IMR-90 (cell line): Measurements from ENCODE around the gene TRAPPC2B. TPM values are rescaled to one million over a fixed set of nuclear protein-coding genes. Genes with fewer than 3 reads are reported as not detected.
A peak's percentile ranks its signal among the peaks of the same experiment; 100 is the strongest.

Experiments
- ATAC-seq: fragments of 200-7000 bp; cut with Tn5 transposase; 2 replicates; pipeline ENCODE4 v1.9.1; 2020; ENCODE audit warnings: low read depth, mild to moderate bottlenecking, moderate library complexity
- Bru-seq: library from RNA; stranded (reverse); fragments of 400-500 nt; gene quantifications from one replicate; lab custom pipeline; 2021; lab: Mats Ljungman, UMichigan
- BruChase-seq, 2 experiments: library from RNA; stranded (reverse); fragments of 400-500 nt; gene quantifications; one replicate each; lab custom pipeline; 2021; lab: Mats Ljungman, UMichigan
- BruUV-seq: library from RNA; stranded (reverse); fragments of 400-500 nt; replicated peaks from 2 replicates; lab custom pipeline; 2021; lab: Mats Ljungman, UMichigan
- CTCF ChIA-PET: fragments of 300-600 bp; formaldehyde crosslinking; extraction: SDS; loops from one replicate; lab custom pipeline; 2021; ENCODE audit warnings: antibody characterized with exemption; lab: Yijun Ruan, JAX
- POLR2A ChIA-PET: fragments of 300-600 bp; sonication (Branson Sonifier 250); formaldehyde crosslinking; loops from one replicate; lab custom pipeline; 2022; ENCODE audit warnings: antibody characterized with exemption; ENCODE audit not compliant: unreplicated experiment; lab: Charles Lee
- DNase-seq: peaks from one replicate; pipeline ENCODE4 v3.0.0; 2013
- H2AFZ ChIP-seq: replicated peaks from 2 replicates; pipeline ENCODE3; 2013; ENCODE audit warnings: low read length, mild to moderate bottlenecking; ENCODE audit not compliant: poor library complexity
- H2AK5ac ChIP-seq: 2 replicates; pipeline ENCODE4 v1.6.1; 2013; ENCODE audit warnings: low read depth, low read length, inconsistent platforms
- H2AK9ac ChIP-seq: replicated peaks from 2 replicates; pipeline ENCODE3; 2013; ENCODE audit warnings: mild to moderate bottlenecking, low read depth, low read length, moderate library complexity; ENCODE audit not compliant: poor library complexity
- H2BK120ac ChIP-seq: 2 replicates; pipeline ENCODE4 v1.6.1; 2013; ENCODE audit warnings: low read depth, low read length, inconsistent platforms
- H2BK15ac ChIP-seq: 3 replicates; pipeline ENCODE4 v1.6.1; 2013; ENCODE audit warnings: low read depth, low read length, inconsistent platforms
- H2BK20ac ChIP-seq: 2 replicates; pipeline ENCODE4 v1.6.1; 2013; ENCODE audit warnings: low read depth, mild to moderate bottlenecking, inconsistent platforms, low read length, moderate library complexity
- H2BK5ac ChIP-seq: 2 replicates; pipeline ENCODE4 v1.6.1; 2013; ENCODE audit warnings: mild to moderate bottlenecking, low read depth, low read length, inconsistent platforms; ENCODE audit not compliant: poor library complexity, severe bottlenecking
- H3K14ac ChIP-seq: replicated peaks from 2 replicates; pipeline ENCODE4 v1.6.1; 2013; ENCODE audit warnings: low read depth, low read length, inconsistent platforms
- H3K18ac ChIP-seq: 2 replicates; pipeline ENCODE4 v1.6.1; 2013; ENCODE audit warnings: low read depth, low read length, control low read depth
- H3K23ac ChIP-seq: 2 replicates; pipeline ENCODE4 v1.6.1; 2013; ENCODE audit warnings: low read depth, low read length, inconsistent platforms
- H3K27ac ChIP-seq: 2 replicates; pipeline ENCODE4 v1.5.1; 2013; ENCODE audit warnings: mild to moderate bottlenecking, control low read depth, low read length; ENCODE audit not compliant: insufficient read depth
- H3K27me3 ChIP-seq: 2 replicates; pipeline ENCODE4 v1.6.1; 2013; ENCODE audit warnings: low read length; ENCODE audit not compliant: control insufficient read depth, insufficient read depth
- H3K36me3 ChIP-seq: 2 replicates; pipeline ENCODE4 v1.6.1; 2013; ENCODE audit warnings: low read length, mixed read lengths; ENCODE audit not compliant: control insufficient read depth, insufficient read depth
- H3K4ac ChIP-seq: 2 replicates; pipeline ENCODE4 v1.6.1; 2013; ENCODE audit warnings: low read depth, low read length, inconsistent platforms
- H3K4me1 ChIP-seq: 2 replicates; pipeline ENCODE4 v1.6.1; 2013; ENCODE audit warnings: low read length, mixed read lengths; ENCODE audit not compliant: control insufficient read depth, insufficient read depth
- H3K4me2 ChIP-seq: 2 replicates; pipeline ENCODE4 v1.6.1; 2013; ENCODE audit warnings: low read depth, mild to moderate bottlenecking, control low read depth, low read length, moderate library complexity
- H3K4me3 ChIP-seq: 2 replicates; pipeline ENCODE4 v1.5.1; 2013; ENCODE audit warnings: low read depth, mild to moderate bottlenecking, control low read depth, low read length, moderate library complexity; ENCODE audit not compliant: insufficient read depth
- H3K56ac ChIP-seq: 2 replicates; pipeline ENCODE4 v1.6.1; 2013; ENCODE audit warnings: low read length, inconsistent platforms; ENCODE audit not compliant: insufficient read depth; ENCODE audit errors: extremely low read depth
- H3K79me1 ChIP-seq, 2 experiments: 2 replicates each; pipeline ENCODE4 v1.6.1; 2013; ENCODE audit warnings: low read length in 2 of 2, inconsistent platforms in 1 of 2, low read depth in 1 of 2
- H3K9ac ChIP-seq: 2 replicates; pipeline ENCODE4 v1.6.1; 2013; ENCODE audit warnings: low read depth, low read length, control low read depth
- H3K9me1 ChIP-seq: 2 replicates; pipeline ENCODE4 v1.6.1; 2013; ENCODE audit warnings: low read length, inconsistent platforms; ENCODE audit not compliant: insufficient read depth
- H3K9me3 ChIP-seq: 2 replicates; pipeline ENCODE4 v1.6.1; 2013; ENCODE audit warnings: low read length; ENCODE audit not compliant: control insufficient read depth, insufficient read depth
- H4K20me1 ChIP-seq: 2 replicates; pipeline ENCODE4 v1.6.1; 2013; ENCODE audit warnings: low read length, inconsistent platforms; ENCODE audit not compliant: insufficient read depth
- H4K5ac ChIP-seq: 2 replicates; pipeline ENCODE4 v1.6.1; 2013; ENCODE audit warnings: mild to moderate bottlenecking, low read depth, low read length, control low read depth
- H4K8ac ChIP-seq, 2 experiments: 2 replicates each; pipeline ENCODE4 v1.6.1; 2013; ENCODE audit warnings: low read depth in 2 of 2, low read length in 2 of 2, control low read depth in 1 of 2, inconsistent platforms in 1 of 2
- H4K91ac ChIP-seq: 2 replicates; pipeline ENCODE4 v1.6.1; 2013; ENCODE audit warnings: low read depth, low read length, inconsistent platforms; ENCODE audit not compliant: insufficient read depth
- BHLHE40 ChIP-seq: fragments of 150-350 bp; IDR thresholded peaks from 2 replicates; pipeline ENCODE4 v1.6.1; 2016; ENCODE audit warnings: mild to moderate bottlenecking, low read depth, low read length
- CEBPB ChIP-seq: IDR thresholded peaks from 2 replicates; pipeline ENCODE4 v1.6.1; 2012; ENCODE audit warnings: low read depth, low read length, improper control_type of control experiment
- CHD1 ChIP-seq: IDR thresholded peaks from 2 replicates; pipeline ENCODE4 v1.6.1; 2012; ENCODE audit warnings: low read depth, low read length, improper control_type of control experiment
- FOS ChIP-seq: fragments of 150-350 bp; IDR thresholded peaks from 2 replicates; pipeline ENCODE4 v1.6.1; 2016; ENCODE audit warnings: low read depth, low read length
- MAFK ChIP-seq: IDR thresholded peaks from 2 replicates; pipeline ENCODE4 v1.6.1; 2012; ENCODE audit warnings: low read depth, low read length, improper control_type of control experiment
- MAZ ChIP-seq: IDR thresholded peaks from 2 replicates; pipeline ENCODE4 v1.6.1; 2012; ENCODE audit warnings: low read depth, mild to moderate bottlenecking, low read length, improper control_type of control experiment, moderate library complexity, borderline replicate concordance
- NFE2L2 ChIP-seq: fragments of 150-350 bp; IDR thresholded peaks from 2 replicates; pipeline ENCODE4 v1.6.1; 2016; ENCODE audit warnings: low read depth, mild to moderate bottlenecking, low read length
- POLR2A ChIP-seq: IDR thresholded peaks from 2 replicates; pipeline ENCODE4 v1.6.1; 2012; ENCODE audit warnings: mild to moderate bottlenecking, low read depth, low read length
- RFX5 ChIP-seq: IDR thresholded peaks from 2 replicates; pipeline ENCODE4 v1.8.0; 2012; ENCODE audit warnings: low read depth, mild to moderate bottlenecking, low read length, moderate library complexity
- USF2 ChIP-seq: fragments of 150-350 bp; IDR thresholded peaks from 2 replicates; pipeline ENCODE4 v1.6.1; 2017; ENCODE audit warnings: mild to moderate bottlenecking, antibody characterized with exemption, low read length, low read depth
- WGBS, 2 experiments: methylation state at CpG; one replicate each; pipeline versions ENCODE4 v1.1.5 to v1.1.7; 2013; ENCODE audit warnings: missing lambda C conversion rate in 2 of 2; ENCODE audit not compliant: insufficient read length in 1 of 2; ENCODE audit errors: extremely low coverage in 2 of 2; 5-methylcytosine and 5-hydroxymethylcytosine counted together
- dilution Hi-C: fragments of 300-500 bp; cut with HindIII; formaldehyde crosslinking; loops from one replicate; pipeline ENCODE4 v1.14.3; 2018; ENCODE audit warnings: low sequenced_read_pairs; ENCODE audit not compliant: unreplicated experiment
- in situ Hi-C: fragments of 300-500 bp; cut with MboI; formaldehyde crosslinking; loops from 3 replicates; pipeline ENCODE4 v1.14.3; 2019; ENCODE audit warnings: low sequenced_read_pairs, inconsistent platforms, mixed read lengths
- intact Hi-C: fragments of 100-400 bp; cut with micrococcal nuclease; formaldehyde crosslinking; loops from 2 replicates; pipeline ENCODE4 v1.10.0; 2022
- long read RNA-seq: library from polyadenylated mRNA; unstranded; transcript quantifications from one replicate; pipeline ENCODE4 v2.0.0, GENCODE V29; 2021; ENCODE audit not compliant: unreplicated experiment
- polyA plus RNA-seq, 3 experiments: library from polyadenylated mRNA; depleted of rRNA; stranded (reverse); fragments of >200 nt; gene quantifications; 2 replicates each; pipeline ENCODE4 v1.2.3, GENCODE V29; 2012; ENCODE audit warnings: low replicate concordance in 1 of 3
- total RNA-seq: library from RNA; depleted of rRNA; stranded (reverse); fragments of >200 nt; gene quantifications from 2 replicates; pipeline ENCODE4 v1.2.3, GENCODE V29; 2012; rRNA removed

The TRAPPC2B gene
- total RNA-seq (14.4 and 20.4 TPM in 2 replicates), polyA plus RNA-seq (2012; rRNA removed) (11.0 and 14.9 TPM in 2 replicates), Bru-seq, nascent RNA (percentile 72 among the genes with signal in this experiment), BruChase-seq, experiment 1, labeled RNA remaining after a 6-hour chase (percentile 82 among the genes with signal in this experiment), BruChase-seq, experiment 2, labeled RNA remaining after a 2-hour chase (percentile 73 among the genes with signal in this experiment)
- polyA plus RNA-seq (2012; cell fraction: cytosol; rRNA removed): 19.6 and 30.3 TPM in 2 replicates
- polyA plus RNA-seq (2012; cell fraction: nucleus; rRNA removed; ENCODE audit: low replicate concordance): 7.3 and 10.8 TPM in 2 replicates
- long read RNA-seq, transcript TRAPPC2B-201 (2 exons, 732 nt): major isoform, 6 of 8 reads
- long read RNA-seq, partial matches to known transcripts: 0 of 8 reads
- long read RNA-seq, other reads (novel, unspliced or antisense): 0 of 8 reads

- Histone ChIP-seq H3K14ac (peak within 1 kb of the TSS; percentile 93), H3K4me2 (peak within 1 kb of the TSS; percentile 88), H3K79me1 (peaks cover 14 to 27% of the 10 kb centered on the region in 2 experiments; a peak in 2 of 4 replicates), H2BK15ac (peak within 1 kb of the TSS; percentile 77), H3K18ac (peak within 1 kb of the TSS; percentile 80), H4K5ac (peak within 1 kb of the TSS; percentile 94), H2BK5ac (peak within 1 kb of the TSS; percentile 73), H2AK5ac (peak within 1 kb of the TSS; percentile 65), H3K9ac (peak within 1 kb of the TSS; percentile 73), H4K20me1 (no peaks in the 10 kb centered on the region), H3K4ac (peak within 1 kb of the TSS; percentile 81), H2AK9ac (peak within 1 kb of the TSS; percentile 91), H3K27ac (peak within 1 kb of the TSS; percentile 76), H3K4me3 (peak within 1 kb of the TSS; percentile 61), H3K9me1 (no peaks in the 10 kb centered on the region; the same call in 1 of the 2 replicates), H3K9me3 (no peaks in the 10 kb centered on the region), H2BK20ac (no peak within 1 kb of the TSS; the same call in 1 of the 2 replicates), H3K4me1 (no peaks in the 10 kb centered on the region), H4K91ac (peak within 1 kb of the TSS; percentile 79), H3K56ac (peak within 1 kb of the TSS; percentile 59), H3K23ac (peak within 1 kb of the TSS; percentile 92), H3K36me3 (peaks cover 8% of the 10 kb centered on the region), H3K27me3 (no peaks in the 10 kb centered on the region), H2AFZ (peak within 1 kb of the TSS; percentile 91), H2BK120ac (peak within 1 kb of the TSS; percentile 46), H4K8ac (peak within 1 kb of the TSS; percentile 97 to 99)
- 4% methylated on average over 29 of the region's 47 CpGs; no CpG with 5 or more reads in 1 of the 2 experiments for WGBS, 2 experiments
- peak; percentile 100 for DNase-seq
- dilution Hi-C loops: no loop called here
- TF ChIP-seq MAFK (no peak), FOS (0 out of 2 replicates have a peak, but pooled peaks have one; percentile 48), CEBPB (peak; percentile 93), RFX5 (0 out of 2 replicates have a peak, but pooled peaks have one; percentile 21), BHLHE40 (peak; percentile 50; the same call in 1 of the 2 replicates), MAZ (peak; percentile 37; the same call in 1 of the 2 replicates), USF2 (peak; percentile 34), NFE2L2 (peak; percentile 35), CHD1 (no peak), POLR2A (peak; percentile 88)
- ChIA-PET POLR2A (interaction anchor here (0.7 to 1.0 kb wide), 2 partner anchors 12 to 26 kb away, joined by 3 to 4 read pairs; partner anchors contain the start of genes ZNF304 and ZNF548), CTCF (interaction anchor here (0.5 to 0.8 kb wide), 2 partner anchors 29 to 34 kb away, joined by 3 to 6 read pairs; no protein-coding TSS in a partner anchor)
- in situ Hi-C loops: no loop called here
- peak; percentile 97 for ATAC-seq
- intact Hi-C loops: loop anchor here (1.0 kb wide), 1 partner anchor 43 kb away; the partner anchor contains the start of gene ZNF543
- BruUV-seq: no TSS peak
These were observed at the start of gene TRAPPC2B, which contains the start of gene ZNF547 for GRCh38 chr19:57362997-57363687. TRAPPC2B (plus strand) TSS chr19:57363551; CDS start chr19:57364834, 1,283 bp downstream. ZNF547 (plus strand) TSS chr19:57363551; CDS start chr19:57368556, 5,005 bp downstream.
